ENCODE measurements around the gene SLC6A3.
"Not testable (repeated sequence)": the region's sequence is repeated elsewhere in the genome, so short reads cannot be mapped to it uniquely, and the experiment has no call there.

SLC6A3 gene

DNA sequence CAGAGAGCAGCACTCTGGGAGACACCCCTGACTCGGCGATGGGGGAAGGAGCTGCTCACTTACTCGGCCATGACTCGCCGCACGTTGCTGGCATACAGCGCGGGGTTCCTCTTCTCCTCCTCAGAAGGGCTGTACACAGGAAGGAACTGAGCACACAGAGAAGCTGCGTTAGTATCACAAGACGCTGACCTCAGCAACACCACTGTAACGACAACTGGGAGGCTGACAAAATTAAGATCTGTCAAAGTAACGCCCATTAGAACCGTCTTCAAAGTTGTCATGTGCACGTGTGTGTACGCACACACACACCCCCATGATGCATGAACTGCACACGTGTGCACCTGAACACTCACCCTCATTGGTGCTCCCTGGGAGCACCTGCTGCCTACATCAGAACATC lies 32.1 kb upstream of the SLC6A3 start:
- no peak for DNase-seq (ENCODE audit: low read depth)

DNA sequence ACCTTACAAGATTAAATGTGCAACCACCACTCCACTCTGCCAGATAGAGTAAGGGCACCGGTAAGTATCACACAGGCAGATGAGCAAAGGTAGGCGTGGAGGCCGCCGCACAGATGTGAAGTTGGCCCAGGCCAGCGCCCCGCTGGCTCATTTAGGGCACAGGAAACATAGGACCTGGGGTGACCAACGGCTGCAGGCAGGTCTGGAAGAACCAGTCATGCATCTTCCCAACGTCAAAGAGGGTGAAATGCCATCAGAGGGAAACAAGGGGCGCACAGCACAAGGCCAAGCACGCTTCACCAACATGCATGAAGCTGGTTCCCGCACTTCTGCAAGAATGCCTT lies 31.7 kb upstream of the SLC6A3 start:
- DNase-seq (ENCODE audit: low read depth), result no peak

DNA sequence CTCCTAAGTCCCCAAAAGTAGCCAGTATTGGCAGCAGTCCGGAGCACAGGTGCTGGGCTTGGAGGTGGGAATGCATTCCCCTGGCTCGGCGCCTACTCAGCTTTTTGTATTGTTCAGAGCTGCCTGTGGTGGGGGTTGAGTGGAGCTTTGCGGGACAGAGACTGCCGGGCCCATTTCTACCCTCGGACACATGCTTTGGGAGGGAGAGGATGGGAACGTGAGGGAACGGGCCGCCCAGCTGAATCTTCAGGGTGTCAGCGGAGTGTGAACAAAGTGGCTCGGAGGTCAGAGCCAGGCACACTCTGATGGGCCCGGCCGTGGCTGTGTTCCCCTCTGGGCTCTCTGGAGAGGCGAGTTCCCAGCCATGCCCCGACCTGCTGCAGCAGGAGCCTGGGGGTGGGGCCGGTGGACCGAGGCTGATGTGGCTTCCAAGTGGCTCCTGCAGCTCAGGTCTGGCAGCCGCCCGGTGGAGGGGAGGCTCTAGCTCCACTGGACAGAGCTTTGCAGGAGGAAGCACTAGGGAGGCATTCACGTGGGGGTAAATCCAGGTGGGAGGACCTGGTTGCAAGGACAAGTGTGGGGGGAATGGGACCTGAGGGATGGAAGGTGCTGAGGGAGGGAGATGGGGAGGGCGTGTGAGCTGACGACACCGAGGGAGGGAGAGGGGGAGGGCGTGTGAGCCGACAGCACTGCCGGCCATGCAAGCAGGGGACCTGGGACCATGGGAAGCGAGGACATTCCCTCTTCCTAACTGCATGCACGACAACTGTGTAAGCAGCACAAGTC lies 31.1 kb upstream of the SLC6A3 start:
- DNase-seq (ENCODE audit: low read depth), result no peak

DNA sequence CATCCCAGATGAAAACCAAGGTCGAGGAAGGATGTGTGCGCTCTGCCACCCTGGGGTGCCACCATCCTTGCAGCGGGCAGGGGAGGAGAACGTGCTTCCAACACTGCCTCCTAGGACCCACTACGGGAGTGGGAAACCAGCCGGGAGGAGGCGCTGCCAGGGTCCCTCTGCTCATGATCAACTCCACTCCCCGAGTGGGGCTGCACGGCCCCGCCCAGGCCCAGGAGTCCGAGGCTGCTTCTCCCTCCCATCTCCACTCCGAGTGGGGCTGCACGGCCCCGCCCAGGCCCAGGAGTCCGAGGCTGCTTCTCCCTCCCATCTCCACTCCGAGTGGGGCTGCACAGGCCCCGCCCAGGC lies 30.3 kb upstream of the SLC6A3 start:
- not testable (repeated sequence) for DNase-seq (ENCODE audit: low read depth)

DNA sequence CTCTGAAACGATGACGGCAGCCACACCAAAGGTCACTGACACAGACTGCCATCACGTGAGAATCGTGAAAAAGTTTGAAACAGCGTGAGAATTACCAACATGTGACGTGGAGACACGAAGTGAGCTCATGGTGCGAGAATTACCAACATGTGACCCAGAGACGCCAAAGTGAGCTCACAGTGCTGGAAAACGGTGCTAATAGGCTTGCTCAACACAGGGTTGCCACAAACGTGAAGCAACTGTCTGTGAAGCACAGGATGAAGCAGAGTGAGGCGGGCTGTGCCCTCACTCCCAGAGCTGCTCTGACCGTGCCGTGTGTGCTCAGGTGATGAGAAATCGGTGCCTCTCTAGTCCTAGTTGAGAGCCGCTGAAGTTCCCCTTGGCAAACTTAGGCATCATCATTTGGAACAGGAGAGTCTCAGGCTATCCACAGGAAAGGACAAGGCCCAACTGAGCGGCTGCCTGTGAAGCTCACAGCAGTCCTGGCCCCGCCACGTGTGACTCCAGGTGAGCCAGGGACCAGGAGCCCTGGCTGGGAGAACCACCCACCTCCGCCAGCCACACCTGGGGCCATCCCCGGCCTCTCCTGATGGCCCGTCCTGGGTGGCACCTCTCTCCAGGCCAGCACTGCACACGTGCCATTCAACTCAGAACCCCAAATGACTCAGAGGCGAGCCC lies 29.8 kb upstream of the SLC6A3 start:
- no peak for DNase-seq (ENCODE audit: low read depth)

DNA sequence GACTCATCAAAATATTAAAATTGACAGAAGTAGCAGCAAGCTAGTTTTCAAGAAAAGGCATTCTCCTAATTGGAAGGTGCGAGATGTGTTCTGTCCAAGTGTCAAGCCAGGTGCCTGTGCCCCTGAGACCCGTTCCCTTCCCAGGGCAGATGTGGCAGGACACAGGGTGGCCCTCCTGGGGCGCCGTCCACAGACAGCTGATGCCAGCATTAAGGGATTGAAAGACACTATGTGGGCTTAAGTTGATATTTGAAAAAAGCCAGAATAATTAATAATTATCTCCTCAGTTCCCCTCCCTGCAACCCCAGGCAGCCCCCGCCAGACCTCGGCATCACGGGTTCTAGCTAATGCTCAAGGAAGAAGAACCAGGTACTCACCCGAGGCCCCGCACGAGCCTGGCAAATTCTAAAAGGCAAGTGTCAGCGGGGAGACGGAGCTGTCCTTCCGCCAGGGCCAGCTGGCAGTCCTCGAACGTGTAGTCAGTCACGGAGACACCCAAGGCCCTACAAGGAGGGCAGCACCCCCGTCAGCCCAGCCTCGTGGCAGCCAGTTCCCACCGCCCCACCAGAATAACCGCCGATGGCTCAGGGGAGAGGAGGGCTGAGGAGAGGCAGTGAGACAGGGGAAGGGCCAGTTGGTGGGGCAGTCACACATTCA lies 29.1 kb upstream of the SLC6A3 start:
- DNase-seq (ENCODE audit: low read depth), result no peak

DNA sequence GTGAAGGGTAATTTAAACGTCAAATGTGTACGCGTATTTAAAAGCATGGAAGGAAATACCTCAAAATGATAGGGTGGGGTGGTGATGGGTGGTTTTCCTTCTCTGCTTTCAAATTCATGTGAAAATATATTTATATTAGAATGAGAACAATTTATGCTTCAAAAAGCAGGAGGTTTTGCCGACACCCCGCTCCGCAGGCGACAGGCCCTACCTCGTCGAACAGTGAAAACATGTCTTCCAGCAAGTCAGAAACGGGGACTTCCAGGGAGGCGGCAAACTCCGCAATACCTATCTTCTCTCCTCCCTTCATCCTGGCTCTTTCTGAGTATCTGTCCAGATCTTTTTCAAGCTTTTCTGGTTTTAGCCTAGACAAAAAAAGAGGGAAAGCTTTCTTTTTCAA lies 28.5 kb upstream of the SLC6A3 start:
- no peak for DNase-seq (ENCODE audit: low read depth)

DNA sequence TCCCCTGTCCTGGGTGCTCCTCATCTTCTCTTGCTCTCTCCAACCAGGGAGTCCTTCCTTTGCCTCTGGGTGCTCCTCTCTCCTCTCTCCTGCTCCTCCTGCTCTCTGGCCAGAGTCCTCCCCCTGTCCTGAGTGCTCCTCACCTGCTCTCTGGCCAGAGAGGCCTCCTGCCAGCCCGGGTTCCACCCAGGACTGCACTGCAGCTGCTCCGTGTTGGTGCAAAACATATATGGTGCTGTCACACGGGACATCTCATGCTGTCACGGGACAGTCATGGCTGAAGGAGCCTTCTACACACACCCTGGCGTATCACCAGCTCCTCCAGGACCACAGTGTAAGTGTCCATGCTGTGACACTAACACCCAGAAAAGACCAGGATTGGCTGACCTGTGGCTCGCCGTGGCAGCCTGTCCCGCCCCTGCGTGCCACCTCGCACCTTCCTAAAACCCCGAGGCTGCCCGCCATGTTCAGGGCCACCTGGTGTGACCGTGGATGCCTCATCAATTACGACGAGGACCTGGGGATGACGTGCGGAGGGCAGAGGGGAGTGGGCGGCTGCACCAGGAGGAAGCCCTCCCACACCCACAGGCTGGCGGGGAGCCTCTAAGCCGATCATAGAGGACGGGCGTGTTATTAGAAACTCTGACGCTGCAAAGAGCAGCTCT lies 27.9 kb upstream of the SLC6A3 start:
- DNase-seq (ENCODE audit: low read depth), result no peak

DNA sequence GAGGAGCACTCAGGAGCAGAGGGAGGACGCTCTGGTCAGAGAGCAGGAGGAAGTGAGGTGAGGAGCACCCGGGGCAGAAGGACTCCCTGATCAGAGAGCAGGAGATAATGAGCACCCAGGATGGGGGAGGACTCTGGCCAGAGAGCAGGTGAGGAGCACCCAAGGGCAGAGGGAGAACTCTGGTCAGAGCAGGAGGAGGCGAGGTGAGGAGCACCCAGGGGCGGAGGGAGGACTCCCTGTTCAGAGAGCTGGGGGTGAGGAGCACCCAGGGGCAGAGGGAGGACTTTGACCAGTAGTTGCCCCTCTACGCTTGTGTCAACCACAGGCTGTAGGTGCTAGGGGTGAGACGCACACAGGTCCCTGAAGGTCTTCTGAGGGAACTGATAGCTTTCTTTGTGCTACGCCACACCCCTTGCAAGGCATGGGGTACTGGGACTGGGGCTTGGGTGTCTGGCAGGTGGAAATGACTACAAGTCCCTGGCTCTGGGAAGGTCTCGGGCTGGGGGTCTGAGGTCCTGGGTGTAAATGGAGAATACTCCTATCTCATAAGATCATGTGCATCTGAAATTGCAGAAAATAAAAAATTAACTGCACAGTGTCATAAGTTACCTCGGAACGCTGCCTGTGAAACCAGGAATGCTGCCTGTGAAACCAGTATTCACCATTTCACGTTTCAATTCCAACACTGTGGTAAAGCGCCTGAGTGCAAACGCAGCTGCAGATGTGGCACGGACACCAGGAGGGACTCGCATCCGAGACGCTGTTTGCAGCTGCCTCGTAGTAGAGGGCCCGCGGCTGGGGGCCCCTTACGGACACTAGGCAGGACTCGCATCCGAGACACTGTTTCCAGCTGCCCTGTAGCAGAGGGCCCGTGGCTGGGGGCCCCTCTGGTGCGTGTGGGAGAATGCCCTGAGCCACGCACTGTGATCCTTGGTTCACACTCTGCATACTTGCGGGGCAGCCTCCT lies 27.0 kb upstream of the SLC6A3 start:
- DNase-seq (ENCODE audit: low read depth), result no peak

DNA sequence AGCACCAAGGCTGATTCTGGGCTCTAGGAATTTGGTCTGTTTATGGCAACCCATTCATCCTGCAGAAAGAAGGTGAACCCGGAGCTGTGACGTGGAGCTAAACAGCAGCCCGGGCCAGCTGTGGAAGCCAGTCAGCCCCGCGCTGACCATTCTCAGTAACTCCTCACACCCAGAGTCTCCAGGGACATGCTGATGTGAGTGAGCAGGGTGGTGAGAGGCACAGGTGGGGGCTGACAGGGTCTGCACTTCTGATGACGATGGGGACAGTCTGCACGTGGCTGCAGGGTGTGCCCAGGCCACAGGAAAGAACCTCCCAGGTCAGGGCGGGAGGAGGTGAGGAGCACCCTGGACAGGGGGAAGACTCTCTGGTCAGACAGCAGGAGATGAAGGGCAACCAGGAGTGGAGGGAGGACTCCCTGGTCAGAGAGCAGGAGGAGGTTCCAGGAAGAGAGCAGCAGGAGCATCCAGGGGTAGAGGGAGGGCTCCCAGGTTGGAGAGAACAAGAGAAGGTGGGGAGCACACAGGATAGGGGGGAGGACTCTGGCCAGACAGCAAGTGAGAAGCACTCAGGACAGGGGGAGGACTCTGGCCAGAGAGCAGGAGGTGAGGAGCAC lies 26.1 kb upstream of the SLC6A3 start:
- no peak for DNase-seq (ENCODE audit: low read depth)

DNA sequence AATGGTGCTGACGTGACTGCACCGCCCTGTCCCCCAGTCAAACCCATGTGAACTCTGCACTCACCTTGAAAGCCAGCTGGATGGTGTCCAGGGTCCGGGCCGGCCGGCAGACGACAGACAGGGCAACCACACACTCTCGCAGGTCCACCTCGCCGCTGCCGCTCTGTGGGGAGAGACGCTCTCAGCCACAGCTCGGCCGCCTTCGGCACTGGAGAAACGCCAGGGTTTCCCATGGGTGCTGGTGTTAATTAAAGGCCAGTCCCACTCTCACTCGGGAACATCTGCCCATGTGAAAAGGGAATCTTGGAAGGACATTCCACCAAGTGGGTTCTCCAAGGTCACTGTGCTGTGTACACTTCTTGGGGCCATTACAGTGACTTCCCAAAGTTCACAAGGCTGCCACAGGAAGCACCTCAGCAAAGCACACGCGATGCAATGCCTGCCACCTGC lies 25.5 kb upstream of the SLC6A3 start:
- DNase-seq (ENCODE audit: low read depth), result no peak

DNA sequence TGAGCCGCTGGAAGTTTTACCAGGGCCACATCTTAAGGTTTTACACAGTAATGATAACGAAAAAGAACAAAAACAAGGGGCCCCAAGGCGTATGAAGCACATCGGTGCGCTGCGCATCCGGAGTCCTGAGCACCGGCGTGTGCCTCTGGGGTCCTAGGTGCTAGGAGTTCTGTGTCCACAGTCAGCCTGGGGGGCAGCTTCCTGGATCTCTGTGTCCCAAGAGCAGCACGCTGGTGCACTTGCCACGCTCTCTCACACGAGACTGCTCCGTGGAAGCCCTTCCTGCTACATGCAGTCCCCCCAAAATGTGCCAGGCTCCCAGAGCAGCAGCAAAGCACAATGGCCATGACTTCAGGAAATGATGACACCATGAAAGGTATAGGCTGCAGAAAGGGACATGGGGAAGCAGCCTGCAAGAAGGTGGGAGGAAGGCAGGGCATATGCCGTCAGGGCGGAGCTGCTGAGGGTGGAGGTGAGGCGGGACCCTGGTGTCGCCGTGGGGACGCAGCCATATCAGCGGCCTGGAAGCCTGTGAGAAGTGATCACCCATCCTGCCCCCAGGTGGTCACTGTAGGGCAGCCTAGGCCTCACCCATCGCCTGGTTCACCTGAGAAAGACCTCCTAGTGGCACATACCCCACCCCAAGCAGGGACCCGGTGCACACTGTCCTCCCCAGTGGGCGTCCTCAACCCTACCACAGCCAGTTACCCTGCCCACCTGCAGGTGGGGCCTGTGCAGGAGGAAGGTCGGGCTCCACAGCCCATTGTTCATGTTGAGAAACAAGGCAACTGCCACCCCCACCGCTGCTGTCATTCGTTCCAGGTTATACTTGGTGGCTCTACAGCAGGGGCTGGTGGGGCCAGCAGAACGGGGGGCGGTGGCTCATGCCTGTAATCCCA lies 23.6 kb upstream of the SLC6A3 start:
- no peak for DNase-seq (ENCODE audit: low read depth)

DNA sequence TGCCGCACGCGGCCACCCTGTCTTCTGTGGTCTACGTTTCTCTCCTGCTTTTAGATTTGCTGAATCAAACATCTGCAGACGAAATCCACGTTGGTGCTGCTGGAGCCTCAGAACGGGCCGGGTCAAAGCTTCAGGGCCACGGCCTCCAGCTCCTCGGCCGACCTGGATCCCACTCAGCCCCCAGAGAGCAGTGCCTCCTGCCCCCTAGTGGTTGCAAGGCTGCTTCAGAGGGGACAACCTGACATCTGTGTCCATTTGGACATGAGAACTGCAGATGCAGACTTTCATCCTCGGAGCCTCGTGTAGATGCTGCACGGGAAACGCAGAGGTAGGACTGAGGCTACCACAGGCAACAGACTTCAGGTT lies 23.0 kb upstream of the SLC6A3 start:
- no peak for DNase-seq (ENCODE audit: low read depth)

DNA sequence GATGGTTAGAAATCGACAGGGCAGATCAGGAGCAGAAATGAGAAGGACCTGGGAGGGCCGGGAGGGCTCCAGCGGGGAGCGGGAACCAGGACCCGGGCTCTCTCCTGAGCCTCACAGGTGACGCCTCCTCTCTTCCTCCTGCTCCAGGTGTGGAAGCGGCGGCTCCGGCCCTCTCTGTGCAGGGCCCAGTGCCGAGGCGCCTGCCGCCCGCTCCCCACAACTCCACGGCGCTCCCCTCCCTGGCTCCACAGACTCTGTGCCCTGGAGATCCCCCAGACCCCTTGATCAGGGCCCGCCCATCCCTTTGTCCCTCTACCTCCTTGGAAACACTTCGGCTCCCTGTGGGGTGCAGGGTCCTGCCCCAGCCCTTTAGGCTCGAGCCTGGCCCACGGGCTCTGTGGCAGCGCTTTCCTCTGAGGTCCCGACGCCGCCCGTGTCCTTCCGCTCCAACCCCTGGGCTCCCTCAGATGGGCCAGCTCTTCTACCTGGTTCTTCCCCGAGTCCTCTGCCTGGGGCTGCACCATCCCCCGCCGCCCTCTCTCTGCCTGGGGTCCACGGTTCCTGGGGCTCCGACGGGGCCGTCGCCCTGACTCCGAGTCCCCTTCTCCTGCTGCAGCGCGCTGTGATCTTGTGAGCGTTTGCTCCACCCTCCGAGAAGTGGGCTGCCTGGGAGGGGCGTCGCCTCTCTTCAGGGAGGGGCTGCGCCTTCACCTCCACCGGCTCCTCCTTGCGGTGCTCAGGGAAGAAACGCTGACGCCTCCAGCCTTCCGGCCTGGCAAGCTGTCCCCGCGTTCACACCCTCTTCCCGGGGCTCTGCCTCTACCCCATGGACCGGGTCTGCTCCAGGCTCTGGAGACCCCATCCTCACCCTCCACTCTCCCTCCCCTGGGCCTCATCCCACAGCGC lies 22.4 kb upstream of the SLC6A3 start:
- no peak for DNase-seq (ENCODE audit: low read depth)

DNA sequence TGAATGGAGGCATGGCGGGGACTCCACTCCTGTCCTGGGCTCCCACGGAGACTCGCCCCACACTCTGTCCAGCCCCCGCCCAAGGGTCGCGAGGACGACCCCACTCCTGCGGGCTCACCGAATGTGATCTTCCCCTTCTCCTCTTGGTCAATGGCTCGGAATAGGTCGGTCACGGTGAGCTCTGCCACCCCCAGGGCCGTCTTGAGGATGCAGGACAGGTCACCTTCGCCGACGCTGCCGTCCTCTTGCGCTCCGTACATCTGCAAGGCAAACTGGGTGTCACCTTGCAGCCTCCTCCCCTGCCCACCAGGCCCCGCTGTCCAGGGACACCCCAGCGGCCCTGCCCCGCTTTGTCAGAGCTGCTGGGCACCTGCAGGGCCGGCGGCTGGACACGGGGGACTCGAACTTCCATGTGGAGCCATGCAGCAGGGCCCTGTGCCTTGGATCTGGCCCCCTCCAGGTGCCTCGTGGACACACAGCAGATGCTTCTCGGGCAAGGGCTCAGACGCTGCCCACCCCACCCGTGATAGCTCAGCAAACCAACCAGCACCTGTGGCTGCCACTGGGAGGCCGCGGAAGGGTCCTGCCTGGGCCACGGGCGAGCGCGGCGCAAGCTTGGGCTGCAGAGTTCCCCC lies 21.5 kb upstream of the SLC6A3 start:
- no peak for DNase-seq (ENCODE audit: low read depth)

DNA sequence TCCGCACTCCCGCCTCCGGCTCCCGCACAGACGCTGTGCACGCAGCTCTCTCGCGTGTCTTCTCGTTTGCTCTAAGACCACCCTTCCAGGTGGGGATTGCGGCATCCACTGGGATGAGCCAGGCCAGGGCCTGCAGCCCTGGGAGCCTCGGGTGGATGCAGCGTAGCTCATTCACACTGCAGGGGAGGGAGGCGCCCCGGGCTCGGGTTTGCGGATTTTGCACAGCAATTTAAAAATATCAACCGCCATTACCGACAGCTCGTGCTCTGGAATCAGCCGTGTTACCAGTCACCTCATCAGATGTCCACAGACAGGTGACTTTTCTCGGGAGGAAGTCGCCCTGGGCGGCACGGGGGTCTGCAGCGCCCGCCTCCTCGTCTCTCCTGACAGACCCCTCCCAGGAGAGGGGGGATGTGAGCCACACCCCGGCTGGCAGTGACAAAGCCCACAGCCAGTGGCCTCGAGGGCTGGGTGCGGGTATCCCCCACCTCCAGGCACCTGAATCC lies 20.8 kb upstream of the SLC6A3 start:
- no peak for DNase-seq (ENCODE audit: low read depth)

DNA sequence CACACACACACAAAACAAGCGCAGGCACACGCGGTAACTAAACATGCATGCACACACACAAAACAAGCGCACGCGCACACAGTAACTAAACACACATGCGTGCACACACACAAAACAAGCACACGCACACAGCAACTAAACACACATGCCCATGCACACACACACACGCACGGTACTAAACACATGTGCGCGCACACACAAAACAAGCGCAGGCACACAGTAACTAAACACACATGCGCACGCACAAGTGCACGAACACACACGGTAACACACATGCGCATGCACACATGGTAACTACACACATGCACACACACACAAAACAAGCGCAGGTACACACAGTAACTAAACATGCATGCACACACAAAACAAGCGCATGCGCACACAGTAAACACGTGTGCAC lies 19.9 kb upstream of the SLC6A3 start:
- no peak for DNase-seq (ENCODE audit: low read depth)

DNA sequence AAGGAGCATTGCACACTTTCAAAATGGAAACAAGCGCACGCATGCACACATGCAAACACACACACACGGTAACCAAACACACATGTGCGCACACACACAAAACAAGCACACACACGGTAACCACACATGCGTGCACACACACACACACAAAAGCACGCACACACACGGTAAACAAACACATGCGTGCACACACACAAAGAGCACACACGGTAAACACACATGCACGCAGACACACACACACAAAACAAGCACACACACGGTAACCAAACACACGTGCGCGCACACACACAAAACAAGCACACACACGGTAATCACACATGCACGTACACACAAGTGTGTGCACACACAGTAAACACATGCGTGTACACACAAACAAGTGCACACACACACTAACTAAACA lies 19.3 kb upstream of the SLC6A3 start:
- no peak for DNase-seq (ENCODE audit: low read depth)

DNA sequence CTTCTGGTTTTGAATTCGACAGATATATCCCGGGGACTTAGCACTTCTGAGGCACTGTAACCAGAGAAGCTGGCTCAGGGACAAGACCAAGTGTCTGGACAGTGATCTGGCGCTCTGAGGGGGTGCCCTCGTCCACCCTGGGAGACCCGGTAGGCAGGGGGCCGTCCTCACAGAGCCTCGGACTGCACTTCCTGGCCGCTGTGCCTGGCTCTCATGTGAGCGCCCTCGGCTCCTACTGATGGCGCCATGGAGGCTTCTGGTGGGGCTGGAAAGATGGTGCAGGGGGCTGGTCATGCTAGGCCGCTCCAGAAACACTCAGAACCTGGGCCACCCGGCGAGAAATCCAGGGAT lies 18.8 kb upstream of the SLC6A3 start:
- no peak for DNase-seq (ENCODE audit: low read depth)

Measured in stimulated activated CD8-positive, alpha-beta memory T cell treated with anti-CD3 and anti-CD28 coated beads, Interleukin-15, amount 100 ng/mL, for 1 hour (primary cell).